Neural cell (in vitro differentiated cells): Measurements from ENCODE around the gene KSR2. TPM values are rescaled to one million over a fixed set of nuclear protein-coding genes. Genes with fewer than 3 reads are reported as not detected.

Experiments
- H2AFZ ChIP-seq: fragments of 200-600, 300-800 bp; sonication (generic), shearing (Covaris generic); 2 replicates; pipeline ENCODE4 v1.6.0; 2014; ENCODE audit warnings: low read depth, mild to moderate bottlenecking, antibody characterized with exemption, low read length, moderate library complexity
- H3F3A ChIP-seq: fragments of 200-600 bp; shearing (Covaris generic); 2 replicates; pipeline ENCODE4 v1.6.1; 2016; ENCODE audit warnings: mild to moderate bottlenecking, moderate library complexity, mixed read lengths, antibody characterized with exemption, low read length; ENCODE audit not compliant: insufficient read depth, poor library complexity, severe bottlenecking
- H3K27ac ChIP-seq: fragments of 200-600, 300-800 bp; sonication (generic), shearing (Covaris generic); 2 replicates; pipeline ENCODE4 v1.5.1; 2014; ENCODE audit warnings: mild to moderate bottlenecking, low read length, moderate library complexity
- H3K27me3 ChIP-seq: fragments of 300-800, 200-600 bp; sonication (generic), shearing (Covaris generic); 2 replicates; pipeline ENCODE4 v1.6.0; 2014; ENCODE audit warnings: mild to moderate bottlenecking, low read depth, low read length, moderate library complexity; ENCODE audit not compliant: insufficient read depth
- H3K36me3 ChIP-seq: fragments of 300-800, 200-600 bp; sonication (generic), shearing (Covaris generic); 2 replicates; pipeline ENCODE4 v1.5.1; 2014; ENCODE audit warnings: mild to moderate bottlenecking, antibody characterized with exemption, low read length, moderate library complexity; ENCODE audit not compliant: insufficient read depth
- H3K4me2 ChIP-seq: fragments of 300-800, 200-600 bp; sonication (generic), shearing (Covaris generic); 2 replicates; pipeline ENCODE4 v1.6.0; 2014; ENCODE audit warnings: mild to moderate bottlenecking, low read length
- H3K4me3 ChIP-seq: fragments of 300-800, 200-600 bp; sonication (generic), shearing (Covaris generic); 2 replicates; pipeline ENCODE4 v1.5.1; 2014; ENCODE audit warnings: mild to moderate bottlenecking, low read length, moderate library complexity
- H3K79me2 ChIP-seq: fragments of 200-600 bp; shearing (Covaris generic); replicated peaks from 2 replicates; pipeline ENCODE4 v1.6.0; 2014; ENCODE audit warnings: mild to moderate bottlenecking, low read length, moderate library complexity; ENCODE audit not compliant: insufficient read depth
- H3K9ac ChIP-seq: fragments of 300-800, 200-600 bp; sonication (generic), shearing (Covaris generic); 2 replicates; pipeline ENCODE4 v1.6.1; 2016; ENCODE audit warnings: mild to moderate bottlenecking, low read length, mixed read lengths
- H3K9me2 ChIP-seq: fragments of 200-600 bp; shearing (Covaris generic); 2 replicates; pipeline ENCODE4 v1.6.1; 2016; ENCODE audit warnings: mild to moderate bottlenecking, low read length, mixed read lengths; ENCODE audit not compliant: insufficient read depth
- H3K9me3 ChIP-seq: fragments of 200-600, 300-800 bp; sonication (generic), shearing (Covaris generic); 2 replicates; pipeline ENCODE4 v1.6.1; 2016; ENCODE audit warnings: mild to moderate bottlenecking, mixed run types, low read length, moderate library complexity, mixed read lengths
- H4K20me1 ChIP-seq: fragments of 200-600 bp; shearing (Covaris generic); 2 replicates; pipeline ENCODE4 v1.6.1; 2016; ENCODE audit warnings: mild to moderate bottlenecking, mixed run types; ENCODE audit not compliant: insufficient read depth
- EP300 ChIP-seq: fragments of 450-650 bp; conservative IDR thresholded peaks from 2 replicates; pipeline ENCODE4 v1.6.1; 2014; ENCODE audit warnings: antibody characterized with exemption, mild to moderate bottlenecking, moderate library complexity; ENCODE audit not compliant: poor library complexity, severe bottlenecking
- EZH2 ChIP-seq: fragments of 200-600, 300-800 bp; shearing (Covaris generic), sonication (generic); IDR thresholded peaks from 2 replicates; pipeline ENCODE4 v1.6.1; 2014; ENCODE audit warnings: antibody characterized with exemption, low read length, borderline replicate concordance, mild to moderate bottlenecking; ENCODE audit not compliant: insufficient read depth, poor library complexity, severe bottlenecking
- MXI1 ChIP-seq: fragments of 450-650 bp; conservative IDR thresholded peaks from 2 replicates; pipeline ENCODE4 v1.6.1; 2014; ENCODE audit warnings: antibody characterized with exemption, mild to moderate bottlenecking; ENCODE audit not compliant: poor library complexity, severe bottlenecking
- POLR2AphosphoS5 ChIP-seq: IDR thresholded peaks from 2 replicates; pipeline ENCODE4 v1.6.1; 2012
- RAD21 ChIP-seq: fragments of 450-650 bp; conservative IDR thresholded peaks from 2 replicates; pipeline ENCODE4 v1.6.1; 2014; ENCODE audit warnings: antibody characterized with exemption, mild to moderate bottlenecking, moderate library complexity
- SMC3 ChIP-seq: fragments of 450-650 bp; conservative IDR thresholded peaks from 2 replicates; pipeline ENCODE4 v1.6.1; 2014; ENCODE audit warnings: antibody characterized with exemption, mild to moderate bottlenecking, moderate library complexity; ENCODE audit not compliant: poor library complexity
- TAF1 ChIP-seq: IDR thresholded peaks from 2 replicates; pipeline ENCODE4 v1.6.1; 2012; ENCODE audit warnings: low read depth
- polyA plus RNA-seq: library from polyadenylated mRNA; depleted of rRNA; stranded (reverse); fragments of >200 nt; gene quantifications from 2 replicates; pipeline ENCODE4 v1.2.3, GENCODE V29; 2014
- TF ChIP-seq, protein P1 (sequence below): fragments of 450-650 bp; IDR thresholded peaks from 2 replicates; pipeline ENCODE4 v1.5.1; 2014; ENCODE audit warnings: antibody characterized with exemption, mild to moderate bottlenecking, moderate library complexity; ENCODE audit not compliant: poor library complexity, severe bottlenecking
- TF ChIP-seq, protein P2 (sequence below): IDR thresholded peaks from 2 replicates; pipeline ENCODE4 v1.6.1; 2012; ENCODE audit warnings: borderline replicate concordance

The KSR2 gene
- polyA plus RNA-seq, 1 donor from 2014 or later, result 3.0 TPM

GRCh38 chr12:117484901-117485300 lies 483.9 kb downstream of the KSR2 start:
- Histone ChIP-seq H4K20me1 (no peaks in the 10 kb centered on the region), H3K9me3 (no peaks in the 10 kb centered on the region), H3K9me2 (no peaks in the 10 kb centered on the region), H3K27me3 (no peaks in the 10 kb centered on the region), H2AFZ (no peak overlapping the region), H3F3A (no peaks in the 10 kb centered on the region), H3K9ac (no peak overlapping the region), H3K27ac (no peak overlapping the region), H3K4me2 (no peak overlapping the region), H3K36me3 (peaks cover 9% of the 10 kb centered on the region), H3K79me2 (no peaks in the 10 kb centered on the region), H3K4me3 (no peak overlapping the region)
- TF ChIP-seq EP300, result no peak
- no peak for TF ChIP-seq MXI1
- TF ChIP-seq EZH2, result no peak
- no peak for TF ChIP-seq TAF1
- TF ChIP-seq, protein P1, sequence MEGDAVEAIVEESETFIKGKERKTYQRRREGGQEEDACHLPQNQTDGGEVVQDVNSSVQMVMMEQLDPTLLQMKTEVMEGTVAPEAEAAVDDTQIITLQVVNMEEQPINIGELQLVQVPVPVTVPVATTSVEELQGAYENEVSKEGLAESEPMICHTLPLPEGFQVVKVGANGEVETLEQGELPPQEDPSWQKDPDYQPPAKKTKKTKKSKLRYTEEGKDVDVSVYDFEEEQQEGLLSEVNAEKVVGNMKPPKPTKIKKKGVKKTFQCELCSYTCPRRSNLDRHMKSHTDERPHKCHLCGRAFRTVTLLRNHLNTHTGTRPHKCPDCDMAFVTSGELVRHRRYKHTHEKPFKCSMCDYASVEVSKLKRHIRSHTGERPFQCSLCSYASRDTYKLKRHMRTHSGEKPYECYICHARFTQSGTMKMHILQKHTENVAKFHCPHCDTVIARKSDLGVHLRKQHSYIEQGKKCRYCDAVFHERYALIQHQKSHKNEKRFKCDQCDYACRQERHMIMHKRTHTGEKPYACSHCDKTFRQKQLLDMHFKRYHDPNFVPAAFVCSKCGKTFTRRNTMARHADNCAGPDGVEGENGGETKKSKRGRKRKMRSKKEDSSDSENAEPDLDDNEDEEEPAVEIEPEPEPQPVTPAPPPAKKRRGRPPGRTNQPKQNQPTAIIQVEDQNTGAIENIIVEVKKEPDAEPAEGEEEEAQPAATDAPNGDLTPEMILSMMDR, result no peak
- no peak for TF ChIP-seq POLR2AphosphoS5
- TF ChIP-seq, protein P2, sequence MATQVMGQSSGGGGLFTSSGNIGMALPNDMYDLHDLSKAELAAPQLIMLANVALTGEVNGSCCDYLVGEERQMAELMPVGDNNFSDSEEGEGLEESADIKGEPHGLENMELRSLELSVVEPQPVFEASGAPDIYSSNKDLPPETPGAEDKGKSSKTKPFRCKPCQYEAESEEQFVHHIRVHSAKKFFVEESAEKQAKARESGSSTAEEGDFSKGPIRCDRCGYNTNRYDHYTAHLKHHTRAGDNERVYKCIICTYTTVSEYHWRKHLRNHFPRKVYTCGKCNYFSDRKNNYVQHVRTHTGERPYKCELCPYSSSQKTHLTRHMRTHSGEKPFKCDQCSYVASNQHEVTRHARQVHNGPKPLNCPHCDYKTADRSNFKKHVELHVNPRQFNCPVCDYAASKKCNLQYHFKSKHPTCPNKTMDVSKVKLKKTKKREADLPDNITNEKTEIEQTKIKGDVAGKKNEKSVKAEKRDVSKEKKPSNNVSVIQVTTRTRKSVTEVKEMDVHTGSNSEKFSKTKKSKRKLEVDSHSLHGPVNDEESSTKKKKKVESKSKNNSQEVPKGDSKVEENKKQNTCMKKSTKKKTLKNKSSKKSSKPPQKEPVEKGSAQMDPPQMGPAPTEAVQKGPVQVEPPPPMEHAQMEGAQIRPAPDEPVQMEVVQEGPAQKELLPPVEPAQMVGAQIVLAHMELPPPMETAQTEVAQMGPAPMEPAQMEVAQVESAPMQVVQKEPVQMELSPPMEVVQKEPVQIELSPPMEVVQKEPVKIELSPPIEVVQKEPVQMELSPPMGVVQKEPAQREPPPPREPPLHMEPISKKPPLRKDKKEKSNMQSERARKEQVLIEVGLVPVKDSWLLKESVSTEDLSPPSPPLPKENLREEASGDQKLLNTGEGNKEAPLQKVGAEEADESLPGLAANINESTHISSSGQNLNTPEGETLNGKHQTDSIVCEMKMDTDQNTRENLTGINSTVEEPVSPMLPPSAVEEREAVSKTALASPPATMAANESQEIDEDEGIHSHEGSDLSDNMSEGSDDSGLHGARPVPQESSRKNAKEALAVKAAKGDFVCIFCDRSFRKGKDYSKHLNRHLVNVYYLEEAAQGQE, result no peak
- TF ChIP-seq SMC3, result no peak
- no peak for TF ChIP-seq RAD21

GRCh38 chr12:117483501-117483900 lies 485.3 kb downstream of the KSR2 start:
- H3K27ac ChIP-seq, result no peak overlapping the region
- H3F3A ChIP-seq, result no peaks in the 10 kb centered on the region
- no peaks in the 10 kb centered on the region for H3K9me3 ChIP-seq
- no peaks in the 10 kb centered on the region for H4K20me1 ChIP-seq
- no peak overlapping the region for H2AFZ ChIP-seq
- H3K4me2 ChIP-seq, result no peak overlapping the region
- no peak overlapping the region for H3K4me3 ChIP-seq
- no peaks in the 10 kb centered on the region for H3K79me2 ChIP-seq
- no peaks in the 10 kb centered on the region for H3K9me2 ChIP-seq
- no peak overlapping the region for H3K9ac ChIP-seq
- no peaks in the 10 kb centered on the region for H3K27me3 ChIP-seq
- H3K36me3 ChIP-seq, result peaks cover 9% of the 10 kb centered on the region
- TF ChIP-seq SMC3, result no peak

- Histone ChIP-seq H3K9me3 (no peaks in the 10 kb centered on the region), H3K9me2 (no peaks in the 10 kb centered on the region), H2AFZ (no peak overlapping the region), H3K4me2 (no peak overlapping the region), H4K20me1 (no peaks in the 10 kb centered on the region), H3K9ac (no peak overlapping the region), H3K79me2 (no peaks in the 10 kb centered on the region), H3K27ac (no peak overlapping the region), H3K36me3 (peaks cover 9% of the 10 kb centered on the region), H3F3A (no peaks in the 10 kb centered on the region), H3K27me3 (no peaks in the 10 kb centered on the region), H3K4me3 (no peak overlapping the region)
- TF ChIP-seq TAF1 (no peak), EZH2 (no peak), RAD21 (no peak), MXI1 (no peak), SMC3 (no peak), EP300 (no peak), POLR2AphosphoS5 (no peak)
- TF ChIP-seq, protein P2, result no peak
- TF ChIP-seq, protein P1, result no peak
Measured at GRCh38 chr12:117481470-117481869, 487.3 kb downstream of the KSR2 start.
